Measurements from ENCODE around the gene NRDC.

Gene NRDC

GRCh38 chr1:51776408-51776807 is 102.1 kb downstream of the NRDC start:
- in situ Hi-C loops (cut with MboI; ENCODE audit: low sequenced_read_pairs): no loop called here

- in situ Hi-C loops (cut with MboI; ENCODE audit: low sequenced_read_pairs): no loop called here
Observed at GRCh38 chr1:51768971-51769588, 109.4 kb downstream of the NRDC start.

- in situ Hi-C loops (cut with MboI; ENCODE audit: low sequenced_read_pairs): no loop called here
Observed at GRCh38 chr1:51761351-51761750, 117.2 kb downstream of the NRDC start.

DNA sequence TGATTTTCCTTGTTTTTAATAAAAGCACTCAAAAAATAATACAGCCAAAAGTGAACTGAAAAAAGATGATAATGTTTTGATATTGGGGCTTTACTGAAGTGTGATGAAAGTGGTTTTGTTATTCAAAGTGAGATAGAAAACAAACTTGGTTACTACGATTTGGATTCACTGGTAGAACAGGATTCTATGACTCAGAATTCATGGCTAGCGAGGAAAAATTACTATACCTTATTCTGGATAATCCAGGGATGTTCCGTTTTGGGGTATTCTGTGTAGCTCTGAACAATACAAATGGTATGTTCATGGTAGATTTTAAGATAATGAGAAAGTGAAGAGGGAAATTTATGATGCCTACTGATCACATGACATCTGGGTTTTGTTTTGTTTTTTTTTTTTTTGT is 117.7 kb downstream of the NRDC start:
- in situ Hi-C loops (cut with MboI; ENCODE audit: low sequenced_read_pairs): no loop called here

DNA sequence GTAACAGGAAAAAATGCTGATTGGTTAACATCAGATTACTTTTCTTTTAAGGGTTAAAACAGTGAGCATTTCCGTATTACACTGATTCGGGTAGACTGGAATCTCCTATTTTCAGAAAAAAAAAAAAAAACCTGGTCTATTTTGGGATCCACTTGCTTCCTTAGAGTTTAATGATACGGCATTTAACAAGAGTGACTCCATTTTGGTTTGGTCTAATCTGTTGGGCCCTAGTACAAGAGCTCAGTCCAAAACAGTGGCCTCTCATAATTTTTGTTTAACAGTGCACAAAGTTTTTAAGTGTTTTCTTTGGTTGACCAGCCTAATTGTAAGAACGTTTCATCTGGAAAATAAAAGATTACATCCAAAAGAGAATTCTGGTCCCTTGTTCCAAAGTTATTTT is 120.2 kb downstream of the NRDC start:
- in situ Hi-C loops (cut with MboI; ENCODE audit: low sequenced_read_pairs): no loop called here

DNA sequence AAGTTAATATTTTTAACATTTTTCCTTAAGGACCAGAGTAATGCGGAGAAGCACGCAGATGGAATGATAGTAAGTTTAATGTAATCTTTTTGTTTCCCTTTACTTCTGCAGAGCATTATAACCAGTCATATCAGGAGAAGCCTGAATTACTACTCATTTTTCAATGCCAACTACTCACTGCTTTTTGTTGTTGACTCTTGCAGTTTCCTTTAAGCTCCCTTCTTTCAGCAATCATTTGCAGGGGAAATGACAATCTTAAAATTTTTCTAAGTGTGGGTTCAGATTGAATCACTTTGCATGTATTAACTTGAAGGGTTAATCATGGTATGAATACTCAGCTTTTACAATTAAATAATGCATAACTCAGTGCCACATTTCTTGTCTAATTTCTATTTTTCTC is 122.2 kb downstream of the NRDC start:
- in situ Hi-C loops (cut with MboI; ENCODE audit: low sequenced_read_pairs): no loop called here

DNA sequence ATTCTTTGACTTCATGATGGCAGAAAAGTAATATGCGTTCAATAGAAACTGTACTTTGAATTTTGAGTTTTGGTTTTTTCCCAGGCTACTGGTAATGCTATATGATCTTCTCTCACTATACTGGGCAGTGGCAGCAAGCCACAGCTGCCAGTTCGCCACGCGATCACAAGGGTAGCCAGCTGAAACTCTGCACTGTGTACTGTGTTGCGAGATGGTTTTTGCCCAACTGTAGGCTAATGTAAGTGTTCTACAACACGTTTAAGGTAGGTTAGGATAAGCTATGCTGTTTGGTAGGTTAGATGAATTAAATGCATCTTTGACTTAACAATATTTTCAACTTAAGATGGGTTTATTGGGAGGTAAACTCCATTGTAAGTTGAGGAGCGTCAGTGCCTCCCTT is 123.1 kb downstream of the NRDC start:
- in situ Hi-C loops (cut with MboI; ENCODE audit: low sequenced_read_pairs): no loop called here

DNA sequence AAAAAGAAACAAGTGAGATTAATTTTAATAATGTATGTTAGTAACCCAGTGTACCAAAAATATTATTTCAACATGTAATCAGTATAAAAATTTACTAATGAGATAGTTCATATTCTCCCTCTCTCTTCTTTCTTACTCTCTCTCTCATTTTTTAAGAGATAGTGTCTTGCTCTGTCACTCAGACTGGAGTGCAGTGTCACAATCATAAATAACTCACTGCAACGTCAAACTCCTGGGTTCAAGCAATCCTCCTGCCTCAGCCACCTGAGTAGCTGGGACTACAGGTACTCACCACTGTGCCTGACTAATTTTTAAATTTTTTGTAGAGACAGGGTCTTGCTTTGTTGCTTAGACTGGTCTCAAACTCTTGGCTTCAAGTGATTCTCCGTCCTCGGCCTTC is 123.9 kb downstream of the NRDC start:
- in situ Hi-C loops (cut with MboI; ENCODE audit: low sequenced_read_pairs): no loop called here

DNA sequence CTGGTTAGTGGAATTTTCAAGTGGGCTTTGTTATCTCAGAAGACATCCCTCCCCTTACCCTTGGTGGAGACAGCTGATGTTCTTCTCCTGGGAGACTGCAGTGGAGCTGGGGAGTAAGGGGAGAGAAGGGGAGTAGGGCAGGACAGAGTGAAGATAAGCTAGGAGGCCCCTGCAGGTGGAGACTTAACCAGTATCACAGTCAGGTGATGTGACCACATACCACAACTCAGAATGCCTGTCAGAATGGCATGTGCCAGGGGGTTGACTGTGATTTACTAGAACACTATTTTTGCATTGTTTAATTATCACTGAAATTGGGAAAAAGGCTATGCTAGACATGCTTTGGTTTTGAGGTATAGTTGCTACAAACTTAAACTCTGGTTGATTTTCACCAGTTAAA is 124.6 kb downstream of the NRDC start:
- in situ Hi-C loops (cut with MboI; ENCODE audit: low sequenced_read_pairs): no loop called here

DNA sequence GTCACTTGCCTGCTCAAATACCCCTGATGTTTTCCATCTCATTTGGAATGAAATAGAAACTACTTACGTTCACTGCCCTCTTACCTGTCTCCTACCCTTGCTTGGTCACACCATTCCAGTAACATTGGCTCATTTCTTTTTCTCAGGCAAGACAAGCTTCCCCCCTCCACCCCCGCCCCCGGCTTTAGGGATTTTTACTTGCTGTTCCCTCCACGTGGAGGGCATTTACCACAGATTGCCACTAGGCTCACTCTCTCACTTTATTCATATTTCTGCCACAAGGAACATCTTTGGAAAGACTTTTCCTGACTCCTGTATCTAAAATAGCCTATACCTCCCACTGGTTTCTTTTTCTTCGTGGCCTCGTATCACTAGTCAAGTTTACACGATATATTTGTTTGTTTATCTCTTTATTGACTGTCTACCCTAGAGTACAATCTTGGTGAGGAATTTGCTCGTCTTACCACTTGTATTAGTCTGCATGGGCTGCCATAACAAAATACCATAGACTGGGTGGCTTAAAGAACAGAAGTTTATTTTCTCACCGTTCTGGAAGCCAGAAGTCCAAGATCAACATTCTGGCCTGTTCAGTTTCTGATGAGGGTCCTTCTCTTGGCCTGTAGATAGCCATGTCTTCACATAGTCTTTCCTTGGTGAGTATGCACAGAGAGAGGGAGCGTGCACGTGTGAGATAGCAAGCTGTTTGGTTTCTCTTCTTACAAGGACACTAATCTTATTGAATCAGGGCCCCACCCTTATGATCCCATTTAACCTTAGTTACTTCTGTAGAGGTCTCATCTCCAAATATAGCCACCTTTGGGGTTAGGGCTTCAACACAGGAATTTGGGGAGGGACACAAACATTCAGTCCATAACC is 126.2 kb downstream of the NRDC start:
- in situ Hi-C loops (cut with MboI; ENCODE audit: low sequenced_read_pairs): no loop called here

GRCh38 chr1:51750729-51751128 is 127.8 kb downstream of the NRDC start:
- in situ Hi-C loops (cut with MboI; ENCODE audit: low sequenced_read_pairs): no loop called here

DNA sequence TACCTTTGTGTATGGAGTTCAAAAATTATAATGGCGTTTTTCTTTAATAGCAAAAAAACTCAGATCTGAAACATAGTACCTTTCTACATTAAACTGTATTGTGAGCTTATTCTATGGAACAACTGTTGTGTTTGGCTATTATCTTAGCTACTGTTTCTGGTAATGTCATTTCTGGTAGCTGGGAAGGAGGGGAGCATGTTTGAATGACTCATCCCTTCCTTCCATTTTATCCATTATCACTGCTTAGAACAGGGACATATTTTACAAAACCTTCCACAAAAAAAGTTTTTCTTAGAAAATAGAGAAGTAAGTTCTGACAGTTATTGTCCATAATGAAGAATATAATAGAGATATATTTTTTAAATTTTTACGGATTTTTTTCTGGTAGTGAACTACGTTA is 128.3 kb downstream of the NRDC start:
- in situ Hi-C loops (cut with MboI; ENCODE audit: low sequenced_read_pairs): no loop called here

DNA sequence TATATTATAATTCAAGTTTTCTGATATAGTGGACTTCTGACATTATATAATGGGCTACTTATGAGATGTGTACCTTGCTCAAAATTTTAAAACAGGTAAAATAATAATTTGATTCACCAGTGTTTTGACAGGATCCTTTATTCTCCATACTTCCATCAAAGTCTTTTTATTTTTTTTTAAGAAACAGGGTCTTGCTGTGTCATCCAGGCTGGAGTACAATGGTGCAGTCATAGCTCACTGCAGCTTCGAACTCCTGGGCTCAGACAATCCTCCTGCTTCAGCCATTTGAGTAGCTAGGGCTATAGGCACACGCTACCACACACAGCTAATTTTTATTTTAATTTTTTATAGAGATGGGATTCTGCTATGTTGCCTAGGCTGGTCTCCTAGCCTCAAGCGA is 129.4 kb downstream of the NRDC start:
- in situ Hi-C loops (cut with MboI; ENCODE audit: low sequenced_read_pairs): no loop called here

- in situ Hi-C loops (cut with MboI; ENCODE audit: low sequenced_read_pairs): no loop called here
Observed at GRCh38 chr1:51745304-51745570, 133.3 kb downstream of the NRDC start.

DNA sequence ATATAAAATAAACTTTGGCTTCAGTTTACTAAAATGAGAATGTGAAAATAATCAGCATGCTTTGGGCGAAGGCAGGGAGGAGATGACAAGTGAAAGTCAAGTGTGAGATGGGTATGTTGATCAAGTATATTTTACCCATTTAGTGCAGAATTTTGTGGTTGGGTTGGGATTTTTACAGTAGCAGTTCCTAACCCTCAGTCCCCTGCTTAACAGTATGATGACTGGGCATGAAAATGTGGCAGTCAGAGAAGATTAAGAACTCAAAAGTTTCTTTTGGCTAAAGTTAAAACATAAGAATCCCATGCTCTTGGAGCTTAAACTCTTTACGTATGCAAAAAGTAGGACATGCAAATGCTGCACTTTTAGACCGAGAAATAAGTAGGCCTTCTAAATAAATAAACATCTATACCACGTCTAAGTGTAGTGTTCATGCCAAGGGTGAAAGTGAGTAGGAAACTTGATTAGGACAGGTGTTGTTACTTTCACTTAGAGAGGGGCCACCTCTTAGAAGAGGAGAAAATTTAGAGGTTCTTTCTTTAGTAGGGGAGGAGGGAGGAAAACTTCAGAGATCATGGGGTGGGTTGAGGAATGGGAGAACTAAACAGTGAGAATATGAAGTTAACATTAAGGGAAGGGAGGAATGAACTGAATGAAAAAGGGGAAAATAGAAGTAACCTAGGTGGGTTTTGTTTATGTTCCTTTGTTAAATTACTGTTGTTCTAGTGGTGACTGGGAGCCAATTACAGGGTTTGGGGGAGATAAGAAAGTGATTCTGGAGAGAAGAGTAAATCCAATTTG is 133.8 kb downstream of the NRDC start:
- in situ Hi-C loops (cut with MboI; ENCODE audit: low sequenced_read_pairs): no loop called here

- in situ Hi-C loops (cut with MboI; ENCODE audit: low sequenced_read_pairs): no loop called here
Observed at GRCh38 chr1:51741121-51741681, 137.3 kb downstream of the NRDC start.

GRCh38 chr1:51740652-51741051 is 137.9 kb downstream of the NRDC start:
- in situ Hi-C loops (cut with MboI; ENCODE audit: low sequenced_read_pairs): no loop called here

Measured in HL-60/S4 treated with phorbol 12-myristate 13-acetate at 8.2 ng/mL for 4 days and 3 days (cell line).